ENCODE measurements around the gene S100A12.

The S100A12 gene

DNA sequence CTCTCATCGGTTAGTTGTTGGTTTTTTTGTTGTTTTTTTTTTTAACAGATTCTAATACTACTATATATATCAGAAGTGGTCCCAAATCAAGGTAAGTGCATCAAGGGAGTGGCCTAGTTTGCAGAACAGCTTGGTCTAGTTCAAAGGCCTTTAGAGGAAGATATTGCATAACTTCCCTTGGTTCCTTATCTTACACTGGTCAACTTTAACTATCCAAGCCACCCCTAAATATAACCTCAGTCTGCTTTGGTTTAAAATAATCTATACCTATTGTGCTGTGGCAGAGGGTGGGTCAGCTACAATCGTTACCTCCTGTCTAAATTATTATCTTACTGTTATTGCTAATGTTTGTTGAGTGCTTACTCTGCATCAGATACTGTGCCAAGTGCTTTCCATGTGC is 6.9 kb downstream of the S100A12 start:
- no peak for DNase-seq (ENCODE audit: low read depth in 2 of 2)

DNA sequence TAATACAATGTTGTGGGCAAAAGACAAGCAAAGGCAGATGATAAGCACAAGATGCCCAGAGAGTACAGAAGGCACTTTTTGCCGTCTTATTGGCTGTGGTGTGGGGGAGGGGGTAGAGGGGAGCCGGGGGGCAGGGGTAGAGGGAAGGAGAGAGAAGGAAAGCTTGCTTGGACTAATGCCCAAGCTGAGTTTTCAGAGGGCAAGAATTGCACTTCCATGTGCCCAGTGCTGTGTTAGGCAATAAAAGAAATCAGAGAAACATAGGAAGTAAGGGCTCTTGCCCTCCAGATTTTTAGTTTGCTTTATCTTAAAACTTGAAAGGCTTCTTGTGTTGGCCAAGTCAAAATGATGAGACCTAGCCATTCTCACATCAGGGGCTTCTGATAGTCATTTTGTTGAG is 8.3 kb downstream of the S100A12 start:
- DNase-seq (ENCODE audit: low read depth in 2 of 2) = no peak

DNA sequence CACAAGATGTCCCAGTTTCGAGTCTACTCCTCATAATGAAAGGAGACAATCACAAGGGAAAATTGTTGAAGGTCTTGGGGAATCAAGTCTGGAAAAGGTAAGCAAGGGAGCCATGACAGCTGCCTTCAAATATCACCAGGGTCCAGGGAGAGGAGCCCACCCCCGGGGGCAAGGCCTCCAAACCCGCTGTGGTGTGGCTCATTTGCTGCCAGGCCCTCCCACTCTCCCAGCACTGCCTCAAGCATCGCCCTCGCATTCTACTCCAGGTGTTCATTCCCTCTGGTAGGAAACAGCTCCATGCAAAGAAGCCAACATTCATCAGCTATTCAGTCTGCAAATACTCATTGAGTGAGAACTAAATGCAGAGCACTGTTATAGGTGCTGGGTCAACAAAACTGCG is 9.2 kb downstream of the S100A12 start:
- DNase-seq (ENCODE audit: low read depth in 2 of 2) = no peak

DNA sequence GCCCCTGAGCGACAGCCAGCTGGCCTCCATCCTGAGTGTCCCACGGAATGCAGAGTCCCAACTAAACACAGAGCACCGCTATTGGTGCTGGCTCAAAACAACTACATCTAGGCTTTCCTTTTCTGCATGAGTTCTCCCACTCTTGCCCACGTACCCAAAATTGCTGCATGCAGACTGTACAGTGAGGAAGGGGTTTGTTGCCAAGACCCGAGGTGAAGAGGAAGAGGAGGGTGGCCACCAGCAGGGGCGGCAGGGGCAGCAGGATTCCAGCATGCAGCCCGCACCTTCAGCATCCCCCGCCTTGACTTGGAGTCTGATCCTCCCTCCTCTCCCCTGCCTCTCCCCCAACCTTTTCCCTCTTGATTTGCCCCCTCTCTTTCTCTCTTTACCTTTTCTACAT is 9.7 kb downstream of the S100A12 start:
- no peak for DNase-seq (ENCODE audit: low read depth in 2 of 2)

DNA sequence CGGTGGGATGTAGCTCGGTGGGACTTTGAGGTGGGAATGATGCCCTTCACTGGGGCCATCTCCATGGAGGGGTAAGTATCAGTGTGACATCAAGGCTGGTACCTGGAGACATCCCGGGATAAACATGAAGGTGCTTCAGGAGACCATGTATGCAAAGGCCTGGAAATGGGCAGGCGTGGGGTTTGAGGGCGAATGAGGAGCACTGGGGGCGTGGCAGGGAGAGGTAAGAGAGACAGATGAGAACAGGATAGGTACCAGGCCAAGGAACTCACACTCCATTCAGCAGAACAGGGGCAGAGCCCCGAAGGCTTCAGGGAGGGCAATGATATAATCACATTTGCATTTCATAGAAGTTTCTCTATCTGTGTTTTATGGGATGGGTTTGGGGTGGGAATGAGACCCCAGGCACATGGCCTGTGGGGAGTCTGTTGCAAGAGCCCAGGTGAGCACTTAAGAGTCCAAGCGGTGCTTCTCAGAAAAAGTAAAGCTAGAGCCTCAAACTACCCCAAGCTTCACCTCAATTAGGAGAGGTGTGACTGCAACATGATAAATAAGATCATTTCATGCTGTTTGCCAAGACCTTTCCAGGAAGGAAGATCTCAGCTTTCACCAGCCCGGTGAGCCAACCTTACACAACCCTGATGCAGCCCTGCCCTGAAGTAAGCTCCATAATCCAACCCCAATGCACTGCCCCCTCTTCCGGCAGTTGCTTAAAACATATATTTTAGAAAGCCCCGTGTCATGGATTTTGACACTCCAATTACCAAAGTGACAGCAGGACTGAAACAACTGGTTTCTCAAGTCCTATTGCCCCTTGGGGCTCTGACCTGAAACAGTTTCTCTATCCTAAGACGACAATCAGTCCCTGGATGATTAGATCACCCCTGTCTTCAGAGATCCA is 10.4 kb downstream of the S100A12 start:
- no peak for DNase-seq (ENCODE audit: low read depth in 2 of 2)

DNA sequence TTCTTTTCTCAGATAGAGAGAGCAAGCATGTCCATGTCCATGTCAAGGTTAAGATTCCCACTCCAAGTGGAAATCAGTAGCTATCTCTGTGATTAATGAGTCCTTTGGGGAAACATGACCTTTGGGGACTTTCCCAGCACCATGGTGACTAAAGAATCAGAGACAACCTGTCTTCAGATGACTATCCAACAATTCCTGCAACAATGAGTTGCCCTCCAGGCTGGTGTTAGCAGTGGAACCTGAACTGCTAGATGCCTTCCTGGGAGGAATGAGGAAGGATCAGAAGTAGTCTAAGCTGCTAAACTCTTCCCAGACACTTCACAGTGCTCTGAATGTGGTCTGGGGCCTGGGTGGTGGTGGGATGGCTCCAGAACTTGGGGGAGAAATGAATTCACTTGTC is 11.3 kb downstream of the S100A12 start:
- DNase-seq (ENCODE audit: low read depth in 2 of 2) = no peak

DNA sequence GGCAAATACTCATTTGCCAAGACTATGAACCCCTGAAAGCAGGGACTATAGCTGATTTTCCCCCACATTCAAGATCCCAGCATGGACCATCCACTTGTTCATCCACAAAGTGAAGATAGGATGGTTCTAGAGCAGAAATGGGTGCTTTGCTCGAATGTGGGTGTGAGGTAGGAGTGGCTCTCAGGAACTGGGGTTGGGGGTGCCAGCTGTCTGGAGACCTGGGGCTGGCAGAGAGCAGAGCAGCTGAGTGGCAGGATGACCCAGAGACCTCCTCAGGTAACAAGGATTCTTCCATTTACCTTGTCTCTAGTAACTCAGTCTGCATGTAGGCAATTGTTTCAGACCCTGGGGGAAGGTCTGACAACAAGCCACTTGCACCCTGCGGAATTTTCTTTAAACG is 11.8 kb downstream of the S100A12 start:
- no peak for DNase-seq (ENCODE audit: low read depth in 2 of 2)

DNA sequence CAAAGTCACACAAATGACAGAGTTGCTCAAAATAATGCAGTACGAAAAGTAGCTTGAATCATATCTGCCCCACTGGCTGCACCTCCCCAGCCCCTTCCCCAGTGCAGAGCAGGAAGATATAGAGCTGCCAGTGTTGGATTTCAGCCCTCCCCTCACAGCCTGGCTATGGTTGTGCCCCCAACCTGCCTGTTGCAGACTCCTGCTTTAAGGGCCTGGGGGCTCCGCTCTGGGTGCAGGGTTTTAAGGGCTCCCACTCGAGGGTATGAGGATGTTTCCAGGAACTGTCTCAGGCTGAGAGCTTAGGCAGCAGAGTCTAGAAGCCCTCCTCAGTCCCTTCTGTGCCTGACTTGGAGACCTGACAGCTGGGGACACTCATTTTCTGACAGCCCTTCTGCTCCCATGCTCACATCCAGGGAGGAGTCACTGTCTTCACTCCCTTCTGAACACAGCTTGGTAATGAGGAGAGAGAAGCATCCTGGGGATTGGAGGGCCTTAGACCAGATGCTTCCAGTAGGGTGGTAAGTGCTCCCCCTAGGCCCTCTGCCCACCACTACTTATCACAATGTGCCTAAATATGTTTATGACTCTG is 13.1 kb downstream of the S100A12 start:
- no peak for DNase-seq (ENCODE audit: low read depth in 2 of 2)

DNA sequence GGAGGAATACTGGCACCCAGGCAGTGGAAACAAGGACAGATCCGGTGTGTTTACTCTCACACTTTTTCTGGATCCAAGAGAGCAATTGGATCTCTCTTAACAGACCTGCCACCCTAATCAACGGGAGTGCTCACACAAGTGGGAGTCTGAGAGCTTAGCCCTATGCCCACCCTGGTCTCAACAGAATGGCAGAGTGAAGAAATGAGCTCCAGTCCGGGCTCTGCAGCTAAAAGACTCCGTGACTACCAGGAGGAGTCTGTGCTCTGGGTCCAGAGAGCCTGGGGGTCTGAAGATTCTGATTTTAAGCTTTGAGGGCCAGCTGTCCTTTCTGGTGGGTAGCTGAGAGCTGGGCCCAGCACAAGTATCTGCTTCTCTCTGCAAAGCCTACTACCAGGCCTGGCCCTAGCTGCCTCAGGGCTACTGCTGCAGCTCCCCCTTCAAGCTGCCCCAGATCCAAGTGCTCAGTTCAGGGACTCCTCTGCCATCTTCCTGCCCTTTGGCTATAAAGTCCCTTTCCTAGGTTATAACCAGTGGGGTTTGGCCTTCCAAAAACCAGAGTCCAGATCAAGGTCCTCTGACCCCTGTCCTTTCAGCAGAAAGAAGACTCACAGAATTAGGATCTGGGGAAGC is 13.8 kb downstream of the S100A12 start:
- no peak for DNase-seq (ENCODE audit: low read depth in 2 of 2)

DNA sequence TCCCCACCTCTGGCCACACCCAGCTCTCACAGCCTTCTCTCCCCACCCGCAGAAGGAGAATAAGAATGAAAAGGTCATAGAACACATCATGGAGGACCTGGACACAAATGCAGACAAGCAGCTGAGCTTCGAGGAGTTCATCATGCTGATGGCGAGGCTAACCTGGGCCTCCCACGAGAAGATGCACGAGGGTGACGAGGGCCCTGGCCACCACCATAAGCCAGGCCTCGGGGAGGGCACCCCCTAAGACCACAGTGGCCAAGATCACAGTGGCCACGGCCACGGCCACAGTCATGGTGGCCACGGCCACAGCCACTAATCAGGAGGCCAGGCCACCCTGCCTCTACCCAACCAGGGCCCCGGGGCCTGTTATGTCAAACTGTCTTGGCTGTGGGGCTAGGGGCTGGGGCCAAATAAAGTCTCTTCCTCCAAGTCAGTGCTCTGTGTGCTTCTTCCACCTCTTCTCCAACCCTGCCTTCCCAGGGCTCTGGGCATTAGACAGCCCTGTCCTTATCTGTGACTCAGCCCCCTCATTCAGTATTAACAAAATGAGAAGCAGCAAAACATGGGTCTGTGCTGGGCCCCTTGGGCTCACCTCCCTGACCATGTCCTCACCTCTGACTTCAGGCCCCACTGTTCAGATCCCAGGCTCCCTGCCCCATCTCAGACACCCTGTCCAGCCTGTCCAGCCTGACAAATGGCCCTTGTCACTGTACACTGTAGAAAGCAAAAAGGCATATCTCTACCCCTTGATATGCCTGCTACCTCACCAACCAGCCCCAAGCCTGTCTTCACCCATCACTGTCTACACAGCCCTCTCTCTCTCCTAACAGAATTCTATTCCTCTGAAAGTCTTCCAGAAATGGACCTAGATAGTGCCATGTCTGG is 14.6 kb downstream of the S100A12 start:
- DNase-seq (ENCODE audit: low read depth in 2 of 2) = no peak

DNA sequence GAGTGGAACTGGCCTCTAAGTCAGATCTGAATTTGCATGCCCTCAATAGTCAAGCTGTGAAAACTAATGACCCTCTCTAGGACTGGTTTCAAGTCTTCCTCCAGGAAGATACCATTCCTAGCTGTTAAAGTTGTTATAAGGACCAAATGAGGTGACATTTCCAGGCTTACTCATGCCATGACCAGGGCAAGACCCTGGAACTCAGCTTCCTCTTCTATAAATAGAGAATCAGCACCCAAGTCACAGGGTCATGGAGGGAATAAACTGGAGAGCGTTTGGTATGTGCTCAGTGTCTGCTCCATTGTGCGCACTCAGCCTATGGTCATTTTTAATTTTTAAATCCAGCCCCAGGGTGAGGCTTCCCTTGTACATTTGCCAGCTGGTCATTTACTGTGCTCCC is 15.2 kb downstream of the S100A12 start:
- DNase-seq (ENCODE audit: low read depth in 2 of 2) = no peak

DNA sequence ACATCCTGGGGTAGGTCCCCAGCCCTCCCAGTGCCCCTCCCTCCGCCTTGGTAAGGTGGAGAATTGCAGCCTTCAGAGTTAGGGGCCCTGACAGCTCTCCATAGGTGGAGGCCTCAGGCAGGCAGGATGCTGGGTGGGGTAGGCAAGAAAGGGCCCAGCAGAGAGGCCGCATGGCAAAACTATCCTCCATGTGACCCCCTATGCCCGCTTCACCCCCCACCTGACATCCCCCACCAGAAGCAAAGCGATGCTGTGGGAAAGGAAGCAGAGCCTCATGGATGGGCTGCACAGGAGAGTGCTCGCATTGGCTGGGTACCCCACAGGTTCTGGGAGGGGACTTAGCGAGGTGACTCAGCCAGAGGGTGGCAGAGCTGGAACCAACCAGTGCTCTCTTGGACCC is 16.2 kb downstream of the S100A12 start:
- DNase-seq (ENCODE audit: low read depth in 2 of 2) = no peak

DNA sequence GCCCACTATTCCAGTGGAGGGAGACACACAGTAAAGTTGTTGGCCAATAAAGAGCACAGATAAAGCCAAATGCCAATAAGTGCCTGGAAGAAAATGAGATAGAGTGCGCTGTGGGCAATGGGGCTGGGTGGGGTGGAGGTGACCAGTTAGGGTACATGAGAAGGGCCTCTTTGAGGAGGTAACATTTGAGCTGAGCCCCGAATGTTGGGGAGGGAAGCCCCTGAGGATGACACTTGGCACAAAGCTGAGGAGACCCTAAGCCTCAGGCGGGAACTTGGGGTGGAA is 16.8 kb downstream of the S100A12 start:
- DNase-seq (ENCODE audit: low read depth in 2 of 2) = no peak

DNA sequence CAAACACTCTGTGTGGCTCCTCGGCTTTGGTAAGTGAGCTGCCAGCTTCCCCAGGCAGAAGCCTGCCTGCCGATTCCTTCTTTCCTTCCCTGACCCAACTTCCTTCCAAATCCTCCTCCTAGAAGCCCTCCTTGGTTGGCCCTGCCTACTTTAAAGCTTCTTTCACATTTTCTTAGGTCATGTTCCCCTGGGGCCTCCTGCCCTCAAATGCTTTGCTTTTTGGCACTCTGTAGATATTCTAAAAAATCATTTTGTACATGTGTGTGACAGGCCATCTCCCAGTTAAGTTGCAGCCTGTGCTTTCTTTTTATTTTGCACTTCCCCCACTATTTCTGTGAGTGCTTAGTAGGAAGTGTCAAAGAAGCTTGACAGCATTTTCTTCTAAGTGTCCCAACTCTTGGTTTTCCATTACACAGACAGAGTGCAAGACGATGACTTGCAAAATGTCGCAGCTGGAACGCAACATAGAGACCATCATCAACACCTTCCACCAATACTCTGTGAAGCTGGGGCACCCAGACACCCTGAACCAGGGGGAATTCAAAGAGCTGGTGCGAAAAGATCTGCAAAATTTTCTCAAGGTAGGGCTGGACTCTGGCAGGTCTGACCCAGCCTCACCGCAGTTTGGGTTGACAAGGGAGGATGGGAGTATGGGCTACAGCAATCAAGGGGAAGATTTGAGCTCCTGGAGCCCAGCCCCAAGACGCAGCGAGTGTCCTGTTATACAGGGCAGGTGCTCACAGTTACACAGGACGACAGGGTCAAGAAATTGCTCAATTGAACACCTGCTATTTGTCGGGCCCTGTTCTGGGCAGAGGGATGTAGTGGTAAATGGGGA is 17.3 kb downstream of the S100A12 start, which contains the start of gene S100A9:
Gene S100A9, plus strand, starts transcription at position 2 of the 838 bp plus-strand sequence. Its CDS starts 430 bp downstream, at position 432.
- no peak for DNase-seq (ENCODE audit: low read depth in 2 of 2)

DNA sequence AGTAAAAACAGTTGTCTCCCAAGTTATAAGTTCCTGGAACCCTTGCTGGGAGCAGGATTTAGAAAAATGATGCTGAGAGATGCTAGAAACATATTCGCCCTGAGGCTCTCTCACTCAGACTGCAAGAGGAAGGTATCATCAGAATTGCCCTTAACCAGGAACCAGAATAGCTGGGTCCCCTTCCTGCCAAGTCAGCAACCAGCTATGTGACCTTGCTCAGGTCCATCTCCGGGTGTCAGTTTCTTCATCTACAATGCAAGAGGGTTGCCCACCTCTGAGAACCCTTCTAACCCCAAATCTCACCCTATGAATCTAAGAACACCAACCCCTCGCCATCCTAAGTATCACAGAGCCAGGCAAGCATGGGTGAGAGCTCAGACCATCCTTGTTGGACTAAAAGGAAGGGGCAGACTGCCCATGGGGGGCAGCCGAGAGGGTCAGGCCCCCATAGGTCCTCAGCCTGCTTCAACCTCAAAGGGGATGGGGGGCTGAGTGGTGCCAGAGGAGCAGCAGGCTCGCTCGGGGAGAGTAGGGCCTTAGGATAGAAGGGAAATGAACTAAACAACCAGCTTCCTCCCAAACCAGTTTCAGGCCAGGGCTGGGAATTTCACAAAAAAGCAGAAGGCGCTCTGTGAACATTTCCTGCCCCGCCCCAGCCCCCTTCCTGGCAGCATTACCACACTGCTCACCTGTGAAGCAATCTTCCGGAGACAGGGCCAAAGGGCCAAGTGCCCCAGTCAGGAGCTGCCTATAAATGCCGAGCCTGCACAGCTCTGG is 18.2 kb downstream of the S100A12 start:
- no peak for DNase-seq (ENCODE audit: low read depth in 2 of 2)

DNA sequence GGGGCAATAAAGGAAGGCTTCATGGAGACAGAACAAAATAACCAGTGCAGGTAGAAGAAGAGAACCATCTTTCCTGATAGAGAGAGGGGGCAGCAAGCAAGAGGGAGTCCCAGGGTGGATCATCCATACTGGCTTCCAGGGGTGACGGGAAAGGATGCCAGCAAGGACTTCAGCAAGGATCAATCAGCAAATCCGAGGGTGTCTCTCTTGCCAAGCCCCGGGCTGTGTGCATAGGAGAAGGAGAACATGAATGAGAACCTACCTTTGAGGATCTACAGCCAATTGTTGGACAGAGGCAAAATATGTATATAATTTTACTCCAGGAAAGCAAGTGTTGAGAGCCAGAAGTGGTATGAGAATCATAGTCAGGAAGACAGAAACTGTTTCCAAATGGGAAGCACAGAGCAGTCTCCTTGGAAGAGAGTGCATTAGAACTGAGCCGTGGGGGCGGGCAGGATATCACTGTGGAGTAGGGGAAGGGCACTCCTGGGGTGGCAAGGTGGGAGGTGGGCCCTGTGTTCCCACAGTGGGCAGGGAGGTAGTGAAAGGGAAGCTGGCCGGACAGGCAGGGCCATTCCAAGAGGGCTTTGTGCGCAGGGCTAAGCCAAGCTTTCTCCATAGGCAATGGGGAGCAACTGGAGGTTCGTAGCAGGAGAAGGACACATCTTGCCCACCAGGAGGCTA is 18.9 kb downstream of the S100A12 start:
- no peak for DNase-seq (ENCODE audit: low read depth in 2 of 2)

DNA sequence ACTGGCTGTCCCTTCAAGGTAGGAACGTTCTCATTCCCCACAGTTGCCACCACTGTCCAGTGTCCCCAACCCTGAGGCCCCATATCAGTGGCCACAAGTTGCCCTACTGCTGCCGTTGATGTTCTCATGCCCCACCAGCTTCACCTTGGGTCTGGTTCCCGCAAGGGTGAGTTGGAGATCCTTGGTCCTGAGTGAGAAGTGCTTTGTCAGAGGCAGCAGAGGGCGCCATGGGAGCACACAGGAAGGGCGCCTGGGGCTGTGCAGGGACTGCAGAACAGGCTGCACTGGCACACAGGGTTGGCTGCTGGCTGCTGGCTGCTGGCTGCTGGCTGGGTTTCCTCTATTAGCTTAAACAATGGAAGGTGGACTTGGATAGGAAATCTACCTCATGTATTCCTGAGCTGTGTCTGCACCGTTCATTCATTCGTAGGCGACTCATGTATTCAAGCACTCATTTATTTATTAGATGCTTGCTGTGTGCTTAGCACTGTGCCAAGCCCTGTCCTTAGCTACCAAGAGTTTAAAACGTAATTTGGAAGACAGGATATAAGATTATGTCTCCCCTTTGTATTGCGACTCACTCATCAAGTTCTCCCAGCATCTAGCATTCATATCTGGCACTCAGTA is 19.9 kb downstream of the S100A12 start:
- no peak for DNase-seq (ENCODE audit: low read depth in 2 of 2)

DNA sequence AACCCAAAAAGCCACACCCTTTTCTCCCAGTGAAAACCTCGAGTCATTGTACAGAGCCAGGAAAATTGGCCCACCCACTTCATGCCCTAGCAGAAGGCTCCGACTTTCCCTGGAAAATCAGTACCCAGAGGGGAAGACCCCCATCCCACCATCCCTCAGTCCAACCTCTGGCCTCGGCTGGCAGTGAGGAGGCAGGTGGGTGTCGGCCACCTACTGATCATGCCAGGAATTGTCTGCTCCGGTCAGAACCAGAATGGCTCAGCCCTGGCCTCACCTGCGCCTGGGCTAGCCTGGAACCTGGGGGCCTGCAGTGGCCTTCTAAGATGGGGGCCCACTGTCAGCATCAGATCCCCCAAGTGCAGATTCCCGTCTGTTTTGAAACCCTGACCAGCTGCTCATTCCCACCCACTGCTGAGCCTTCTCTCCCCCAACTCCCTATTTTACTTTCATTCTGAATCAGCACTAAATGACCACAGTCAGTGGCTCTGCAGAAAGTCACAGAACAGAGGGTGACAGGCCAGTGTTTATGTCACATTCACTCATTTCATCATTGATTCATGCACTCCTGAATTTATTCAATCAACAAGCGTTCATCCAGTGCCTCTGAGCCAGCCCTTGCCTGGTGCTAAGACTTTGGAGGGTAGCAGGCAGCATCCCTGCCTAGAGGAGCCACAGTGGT is 20.8 kb downstream of the S100A12 start:
- DNase-seq (ENCODE audit: low read depth in 2 of 2) = no peak
